ENCODE data around the gene C2CD5. TPM values are rescaled to one million over a fixed set of nuclear protein-coding genes. Genes with fewer than 3 reads are reported as not detected.
A peak's percentile ranks its signal among the peaks of the same experiment; 100 is the strongest.

Gene C2CD5
- total and polyA plus RNA-seq, 2 of the 13 experiments (the other 11 are each of a cell fraction or from before 2014, with no cell fraction given), result 12.6 to 14.6 TPM

- TF ChIP-seq CREB1 (IDR thresholded peaks at IDR 0.05) (peak; percentile 74), CREB1 (CRISPR knock-in tag; IDR thresholded peaks at IDR 0.05) (peak; percentile 88), SRSF9 (IDR thresholded peaks at IDR 0.05; ENCODE audit: borderline replicate concordance, insufficient read depth, low read depth, low read length, poor library complexity, severe bottlenecking) (no peak), TCF7L2 (IDR thresholded peaks at IDR 0.05; ENCODE audit: low read depth, low read length) (no peak), ARID3A (IDR thresholded peaks at IDR 0.05; ENCODE audit: low read depth, low read length) (peak; percentile 46; the same call in 1 of the 2 replicates), ZNF770 (CRISPR knock-in tag; IDR thresholded peaks at IDR 0.05) (peak; percentile 81), ERF (CRISPR knock-in tag; IDR thresholded peaks at IDR 0.05) (peak; percentile 90), FUBP1 (CRISPR knock-in tag; IDR thresholded peaks at IDR 0.05; ENCODE audit: borderline replicate concordance) (0 out of 2 replicates have a peak, but pooled peaks have one; percentile 56), MXD1 (CRISPR knock-in tag; IDR thresholded peaks at IDR 0.05) (no peak), IRF9 (CRISPR knock-in tag; IDR thresholded peaks at IDR 0.05; ENCODE audit: borderline replicate concordance) (peak; percentile 74), PHB2 (IDR thresholded peaks at IDR 0.05; ENCODE audit: partially characterized antibody) (no peak), ZBTB3 (CRISPR knock-in tag; IDR thresholded peaks at IDR 0.05; ENCODE audit: borderline replicate concordance, low read depth) (no peak), ISL2 (CRISPR knock-in tag; IDR thresholded peaks at IDR 0.05) (peak; percentile 83), HOXA3 (CRISPR knock-in tag; IDR thresholded peaks at IDR 0.05) (peak; percentile 99)
Observed at GRCh38 chr12:22544038-22544979, at the start of gene C2CD5 (continued).
